K562 (cell line): ENCODE results near the gene CDC37. TPM values are rescaled to one million over a fixed set of nuclear protein-coding genes. Genes with fewer than 3 reads are reported as not detected.

Source experiments
- SAP30 ChIP-seq: fragments of 200-600 bp; sonication (generic); IDR thresholded peaks from 2 replicates; pipeline ENCODE4 v1.6.1; 2012; ENCODE audit warnings: borderline replicate concordance, low read depth, mild to moderate bottlenecking, moderate library complexity, low read length, control low read depth, inconsistent platforms; ENCODE audit not compliant: insufficient read depth, poor library complexity, severe bottlenecking
- YY1 ChIP-seq, 3 experiments: IDR thresholded peaks; 2 replicates each; pipeline ENCODE4 v1.6.1; 2011; ENCODE audit warnings: low read length in 2 of 3, mild to moderate bottlenecking in 2 of 3, moderate library complexity in 2 of 3, borderline replicate concordance in 1 of 3, control low read depth in 1 of 3, low read depth in 1 of 3; ENCODE audit not compliant: insufficient read depth in 3 of 3, insufficient replicate concordance in 2 of 3, control insufficient read depth in 1 of 3, insufficient read length in 1 of 3; ENCODE audit errors: extremely low read depth in 1 of 3
- ZNF384 ChIP-seq: IDR thresholded peaks from 2 replicates; pipeline ENCODE4 v1.6.1; 2012; ENCODE audit warnings: low read depth, low read length, improper control_type of control experiment
- polyA plus RNA-seq, 8 experiments: library from polyadenylated mRNA; depleted of rRNA in 4 of 8; stranded (reverse) in 5 of 8; unstranded in 3 of 8; fragments of >200 nt; fragmentation: Nextera tagmentation in 2 of 8; fragmentation: Illumina TruSeq in 1 of 8; extraction: Ambion mirVana in 2 of 8; extraction: Trizol in 1 of 8; gene quantifications; 2 replicates each; pipeline versions ENCODE4 v1.2.1 to v1.2.3, GENCODE V29; 2011 to 2014; ENCODE audit warnings: inconsistent platforms in 1 of 8, missing spikeins in 1 of 8
- total RNA-seq, 7 experiments: library from RNA; depleted of rRNA in 6 of 7; stranded (reverse); fragments of >200 nt in 6 of 7; fragmentation: Illumina TruSeq in 2 of 7; extraction: Trizol in 2 of 7; gene quantifications; 2 replicates each; pipeline versions ENCODE4 v1.2.1 to v1.2.3, GENCODE V29; 2011 to 2021; ENCODE audit warnings: low replicate concordance in 1 of 7
- TF ChIP-seq, protein P1 (sequence below): sonication (generic); formaldehyde crosslinking; IDR thresholded peaks from 2 replicates; pipeline ENCODE4 v1.8.0; 2022; ENCODE audit warnings: missing genetic modification reagents, mild to moderate bottlenecking, borderline replicate concordance
- TF ChIP-seq, protein P2 (sequence below), 2 experiments: fragments of 450-650 bp in 1 of 2; sonication (generic) in 1 of 2; formaldehyde crosslinking in 1 of 2; IDR thresholded peaks; 2 replicates each; pipeline versions ENCODE4 v1.7.1 to v1.9.0; 2016 to 2022; ENCODE audit warnings: inconsistent platforms in 1 of 2, mild to moderate bottlenecking in 1 of 2, missing genetic modification reagents in 1 of 2
- TF ChIP-seq, protein P3 (sequence below): fragments of 450-650 bp; IDR thresholded peaks from 2 replicates; pipeline ENCODE4 v1.6.1; 2016; ENCODE audit warnings: antibody characterized with exemption
- TF ChIP-seq, protein P4 (sequence below): fragments of 450-650 bp; IDR thresholded peaks from 2 replicates; pipeline ENCODE4 v1.6.1; 2016; ENCODE audit warnings: mild to moderate bottlenecking
- TF ChIP-seq, protein P5 (sequence below): sonication (generic); formaldehyde crosslinking; IDR thresholded peaks from 2 replicates; pipeline ENCODE4 v1.8.0; 2022; ENCODE audit warnings: mild to moderate bottlenecking, low read depth, missing genetic modification reagents

Gene CDC37
- total and polyA plus RNA-seq, 9 of the 15 experiments (the other 6 are each of a cell fraction or from before 2014, with no cell fraction given), result 6.6 to 538 (median 227) TPM

DNA sequence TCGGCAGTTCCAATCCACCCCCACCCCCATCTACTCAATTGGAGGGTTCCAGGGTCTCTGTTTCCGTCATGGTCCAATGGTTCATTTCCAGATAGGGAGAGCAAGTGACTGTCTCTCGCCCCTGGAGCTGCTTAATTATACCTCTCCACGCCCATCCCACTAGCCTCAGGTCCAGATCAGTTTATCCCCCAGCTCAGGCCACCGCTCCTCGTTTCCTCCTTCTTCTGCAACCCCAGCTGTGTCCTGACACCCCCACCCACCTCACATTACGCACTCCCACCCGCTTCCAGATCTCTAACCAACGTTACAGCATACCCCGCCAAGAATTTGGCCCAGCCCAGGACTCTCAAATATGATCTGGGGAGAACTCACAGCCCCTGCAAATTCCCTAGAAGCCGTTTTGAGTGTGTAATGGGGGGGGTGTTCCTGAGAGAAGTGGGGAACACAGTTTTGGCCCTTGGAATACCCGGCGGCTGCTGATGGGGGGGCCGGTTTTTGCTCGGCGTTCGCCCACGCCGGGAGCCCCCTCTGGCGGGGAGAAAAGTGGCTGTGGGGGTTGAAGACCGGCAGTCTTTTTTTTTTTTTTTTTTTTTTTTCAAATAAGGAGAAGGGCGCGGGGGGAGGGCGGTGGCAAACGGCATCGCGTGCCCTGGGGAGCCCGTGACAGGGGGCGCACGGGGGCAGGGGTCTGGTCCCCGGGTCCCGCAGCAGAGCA is 15.3 kb upstream of the CDC37 start (continued):
- TF ChIP-seq SAP30, result peak; percentile 16
- TF ChIP-seq, protein P1, sequence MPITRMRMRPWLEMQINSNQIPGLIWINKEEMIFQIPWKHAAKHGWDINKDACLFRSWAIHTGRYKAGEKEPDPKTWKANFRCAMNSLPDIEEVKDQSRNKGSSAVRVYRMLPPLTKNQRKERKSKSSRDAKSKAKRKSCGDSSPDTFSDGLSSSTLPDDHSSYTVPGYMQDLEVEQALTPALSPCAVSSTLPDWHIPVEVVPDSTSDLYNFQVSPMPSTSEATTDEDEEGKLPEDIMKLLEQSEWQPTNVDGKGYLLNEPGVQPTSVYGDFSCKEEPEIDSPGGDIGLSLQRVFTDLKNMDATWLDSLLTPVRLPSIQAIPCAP, result no peak
- TF ChIP-seq, protein P2, sequence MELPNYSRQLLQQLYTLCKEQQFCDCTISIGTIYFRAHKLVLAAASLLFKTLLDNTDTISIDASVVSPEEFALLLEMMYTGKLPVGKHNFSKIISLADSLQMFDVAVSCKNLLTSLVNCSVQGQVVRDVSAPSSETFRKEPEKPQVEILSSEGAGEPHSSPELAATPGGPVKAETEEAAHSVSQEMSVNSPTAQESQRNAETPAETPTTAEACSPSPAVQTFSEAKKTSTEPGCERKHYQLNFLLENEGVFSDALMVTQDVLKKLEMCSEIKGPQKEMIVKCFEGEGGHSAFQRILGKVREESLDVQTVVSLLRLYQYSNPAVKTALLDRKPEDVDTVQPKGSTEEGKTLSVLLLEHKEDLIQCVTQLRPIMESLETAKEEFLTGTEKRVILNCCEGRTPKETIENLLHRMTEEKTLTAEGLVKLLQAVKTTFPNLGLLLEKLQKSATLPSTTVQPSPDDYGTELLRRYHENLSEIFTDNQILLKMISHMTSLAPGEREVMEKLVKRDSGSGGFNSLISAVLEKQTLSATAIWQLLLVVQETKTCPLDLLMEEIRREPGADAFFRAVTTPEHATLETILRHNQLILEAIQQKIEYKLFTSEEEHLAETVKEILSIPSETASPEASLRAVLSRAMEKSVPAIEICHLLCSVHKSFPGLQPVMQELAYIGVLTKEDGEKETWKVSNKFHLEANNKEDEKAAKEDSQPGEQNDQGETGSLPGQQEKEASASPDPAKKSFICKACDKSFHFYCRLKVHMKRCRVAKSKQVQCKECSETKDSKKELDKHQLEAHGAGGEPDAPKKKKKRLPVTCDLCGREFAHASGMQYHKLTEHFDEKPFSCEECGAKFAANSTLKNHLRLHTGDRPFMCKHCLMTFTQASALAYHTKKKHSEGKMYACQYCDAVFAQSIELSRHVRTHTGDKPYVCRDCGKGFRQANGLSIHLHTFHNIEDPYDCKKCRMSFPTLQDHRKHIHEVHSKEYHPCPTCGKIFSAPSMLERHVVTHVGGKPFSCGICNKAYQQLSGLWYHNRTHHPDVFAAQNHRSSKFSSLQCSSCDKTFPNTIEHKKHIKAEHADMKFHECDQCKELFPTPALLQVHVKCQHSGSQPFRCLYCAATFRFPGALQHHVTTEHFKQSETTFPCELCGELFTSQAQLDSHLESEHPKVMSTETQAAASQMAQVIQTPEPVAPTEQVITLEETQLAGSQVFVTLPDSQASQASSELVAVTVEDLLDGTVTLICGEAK (IDR thresholded peaks at IDR 0.05), result 0 out of 2 replicates have a peak, but pooled peaks have one; percentile 28
- TF ChIP-seq, protein P2 (CRISPR knock-in tag; IDR thresholded peaks at IDR 0.05), result no peak
- peak; percentile 97 for TF ChIP-seq ZNF384
- peak in 1 of 3 experiments; percentile 3 for TF ChIP-seq YY1 (IDR thresholded peaks at IDR 0.05; ENCODE audit: borderline replicate concordance in 1 of 3, control insufficient read depth in 1 of 3, extremely low read depth in 1 of 3, insufficient read depth in 3 of 3, insufficient read length in 1 of 3, insufficient replicate concordance in 2 of 3, low read depth in 1 of 3, low read length in 2 of 3)
- TF ChIP-seq, protein P3, sequence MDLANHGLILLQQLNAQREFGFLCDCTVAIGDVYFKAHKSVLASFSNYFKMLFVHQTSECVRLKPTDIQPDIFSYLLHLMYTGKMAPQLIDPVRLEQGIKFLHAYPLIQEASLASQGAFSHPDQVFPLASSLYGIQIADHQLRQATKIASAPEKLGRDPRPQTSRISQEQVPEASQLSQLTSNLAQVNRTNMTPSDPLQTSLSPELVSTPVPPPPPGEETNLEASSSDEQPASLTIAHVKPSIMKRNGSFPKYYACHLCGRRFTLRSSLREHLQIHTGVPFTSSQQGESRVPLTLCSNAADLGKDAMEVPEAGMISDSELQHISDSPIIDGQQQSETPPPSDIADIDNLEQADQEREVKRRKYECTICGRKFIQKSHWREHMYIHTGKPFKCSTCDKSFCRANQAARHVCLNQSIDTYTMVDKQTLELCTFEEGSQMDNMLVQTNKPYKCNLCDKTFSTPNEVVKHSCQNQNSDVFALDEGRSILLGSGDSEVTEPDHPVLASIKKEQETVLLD, result peak; percentile 32; the same call in 1 of the 2 replicates
- TF ChIP-seq, protein P4, sequence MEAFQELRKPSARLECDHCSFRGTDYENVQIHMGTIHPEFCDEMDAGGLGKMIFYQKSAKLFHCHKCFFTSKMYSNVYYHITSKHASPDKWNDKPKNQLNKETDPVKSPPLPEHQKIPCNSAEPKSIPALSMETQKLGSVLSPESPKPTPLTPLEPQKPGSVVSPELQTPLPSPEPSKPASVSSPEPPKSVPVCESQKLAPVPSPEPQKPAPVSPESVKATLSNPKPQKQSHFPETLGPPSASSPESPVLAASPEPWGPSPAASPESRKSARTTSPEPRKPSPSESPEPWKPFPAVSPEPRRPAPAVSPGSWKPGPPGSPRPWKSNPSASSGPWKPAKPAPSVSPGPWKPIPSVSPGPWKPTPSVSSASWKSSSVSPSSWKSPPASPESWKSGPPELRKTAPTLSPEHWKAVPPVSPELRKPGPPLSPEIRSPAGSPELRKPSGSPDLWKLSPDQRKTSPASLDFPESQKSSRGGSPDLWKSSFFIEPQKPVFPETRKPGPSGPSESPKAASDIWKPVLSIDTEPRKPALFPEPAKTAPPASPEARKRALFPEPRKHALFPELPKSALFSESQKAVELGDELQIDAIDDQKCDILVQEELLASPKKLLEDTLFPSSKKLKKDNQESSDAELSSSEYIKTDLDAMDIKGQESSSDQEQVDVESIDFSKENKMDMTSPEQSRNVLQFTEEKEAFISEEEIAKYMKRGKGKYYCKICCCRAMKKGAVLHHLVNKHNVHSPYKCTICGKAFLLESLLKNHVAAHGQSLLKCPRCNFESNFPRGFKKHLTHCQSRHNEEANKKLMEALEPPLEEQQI, result no peak
- TF ChIP-seq, protein P5, sequence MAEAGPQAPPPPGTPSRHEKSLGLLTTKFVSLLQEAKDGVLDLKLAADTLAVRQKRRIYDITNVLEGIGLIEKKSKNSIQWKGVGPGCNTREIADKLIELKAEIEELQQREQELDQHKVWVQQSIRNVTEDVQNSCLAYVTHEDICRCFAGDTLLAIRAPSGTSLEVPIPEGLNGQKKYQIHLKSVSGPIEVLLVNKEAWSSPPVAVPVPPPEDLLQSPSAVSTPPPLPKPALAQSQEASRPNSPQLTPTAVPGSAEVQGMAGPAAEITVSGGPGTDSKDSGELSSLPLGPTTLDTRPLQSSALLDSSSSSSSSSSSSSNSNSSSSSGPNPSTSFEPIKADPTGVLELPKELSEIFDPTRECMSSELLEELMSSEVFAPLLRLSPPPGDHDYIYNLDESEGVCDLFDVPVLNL (CRISPR knock-in tag), result no peak
